ENCODE measurements around the gene NKIRAS2.

- TF ChIP-seq, protein P1, sequence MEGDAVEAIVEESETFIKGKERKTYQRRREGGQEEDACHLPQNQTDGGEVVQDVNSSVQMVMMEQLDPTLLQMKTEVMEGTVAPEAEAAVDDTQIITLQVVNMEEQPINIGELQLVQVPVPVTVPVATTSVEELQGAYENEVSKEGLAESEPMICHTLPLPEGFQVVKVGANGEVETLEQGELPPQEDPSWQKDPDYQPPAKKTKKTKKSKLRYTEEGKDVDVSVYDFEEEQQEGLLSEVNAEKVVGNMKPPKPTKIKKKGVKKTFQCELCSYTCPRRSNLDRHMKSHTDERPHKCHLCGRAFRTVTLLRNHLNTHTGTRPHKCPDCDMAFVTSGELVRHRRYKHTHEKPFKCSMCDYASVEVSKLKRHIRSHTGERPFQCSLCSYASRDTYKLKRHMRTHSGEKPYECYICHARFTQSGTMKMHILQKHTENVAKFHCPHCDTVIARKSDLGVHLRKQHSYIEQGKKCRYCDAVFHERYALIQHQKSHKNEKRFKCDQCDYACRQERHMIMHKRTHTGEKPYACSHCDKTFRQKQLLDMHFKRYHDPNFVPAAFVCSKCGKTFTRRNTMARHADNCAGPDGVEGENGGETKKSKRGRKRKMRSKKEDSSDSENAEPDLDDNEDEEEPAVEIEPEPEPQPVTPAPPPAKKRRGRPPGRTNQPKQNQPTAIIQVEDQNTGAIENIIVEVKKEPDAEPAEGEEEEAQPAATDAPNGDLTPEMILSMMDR (conservative IDR thresholded peaks at IDR 0.05; ENCODE audit: low read length): no peak
- TF ChIP-seq EZH2phosphoT487 (IDR thresholded peaks at IDR 0.05; ENCODE audit: borderline replicate concordance): no peak
These were observed 31.1 kb downstream of the NKIRAS2 start for GRCh38 chr17:42051013-42051400.

All from Loucy (cell line).